GM19099 (cell line): ENCODE data around the gene PROS1.

Source experiments
- POLR2A ChIP-seq: IDR thresholded peaks from 3 replicates; pipeline ENCODE4 v1.6.1; 2011; ENCODE audit warnings: low read depth; ENCODE audit not compliant: insufficient read length; ENCODE audit errors: extremely low read depth

PROS1 gene

DNA sequence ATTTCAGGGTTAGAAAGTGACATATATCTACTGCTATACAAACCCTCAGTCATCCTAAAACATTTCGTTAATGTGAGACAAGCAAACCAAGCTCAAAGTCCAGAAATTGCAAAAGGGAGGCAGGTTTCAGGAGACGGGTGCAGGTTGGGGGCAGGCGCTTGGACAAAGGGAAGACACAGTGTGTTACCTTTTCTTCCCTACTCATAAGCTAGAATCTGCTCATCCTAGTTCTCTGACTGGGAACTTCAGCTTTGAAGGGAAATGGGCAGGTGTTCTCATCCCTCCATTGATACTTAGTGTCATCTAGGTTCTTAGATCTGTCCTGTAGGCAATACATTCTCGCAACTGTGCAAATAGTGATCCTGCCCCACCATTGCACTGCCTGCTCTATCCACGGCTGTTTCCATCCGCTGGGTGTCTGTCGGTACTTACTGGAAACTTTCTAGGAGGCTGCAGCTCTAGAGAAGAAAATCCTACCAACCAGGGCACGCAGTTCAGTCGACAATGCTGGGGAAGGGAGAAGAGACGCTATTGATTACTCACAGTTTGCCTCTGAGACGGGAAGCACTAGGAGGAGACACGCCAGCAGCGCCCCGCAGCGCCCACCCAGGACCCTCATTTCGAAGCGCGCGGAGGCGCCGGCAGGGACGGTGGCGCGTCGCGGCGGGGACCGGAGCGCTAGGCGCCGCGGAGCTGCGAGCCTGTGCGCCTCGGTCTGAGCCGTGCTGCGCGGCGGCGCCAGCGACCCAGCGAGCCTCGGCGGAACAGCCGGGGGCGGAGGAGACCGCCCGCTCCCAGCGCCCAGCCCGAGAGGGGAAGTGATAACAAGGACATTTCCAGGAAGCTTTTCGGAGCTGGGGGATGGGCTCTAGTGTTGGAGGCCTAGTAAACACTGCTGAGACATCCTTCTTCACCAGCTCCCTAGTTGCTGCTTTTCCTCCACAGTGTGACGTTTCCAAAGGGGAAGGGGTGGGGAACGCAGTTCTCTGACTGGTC lies at the start of gene PROS1:
PROS1 (minus strand) TSS at position 766 of the 996 bp plus-strand sequence; CDS start at position 619, 147 bp downstream.
- TF ChIP-seq POLR2A = no peak

DNA sequence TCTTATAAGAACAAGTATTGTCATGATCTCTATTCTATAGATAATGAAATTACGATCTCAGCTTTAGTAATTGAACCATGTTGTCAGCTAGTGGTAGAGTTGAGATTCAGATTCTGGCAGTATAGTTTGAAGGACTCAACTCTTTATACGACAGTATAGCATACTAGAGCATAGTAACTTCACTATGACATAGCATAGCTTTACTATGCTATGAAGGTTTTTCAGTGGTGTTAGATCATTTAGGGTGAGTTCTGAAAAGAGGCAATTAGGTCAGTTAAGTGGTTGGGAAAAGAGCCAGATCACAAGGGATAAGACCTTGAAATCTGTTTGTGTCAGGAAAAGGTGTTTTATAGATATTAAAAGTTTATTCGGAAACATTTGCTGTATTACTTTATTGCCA lies 46.6 kb upstream of the PROS1 start:
- TF ChIP-seq POLR2A = no peak

DNA sequence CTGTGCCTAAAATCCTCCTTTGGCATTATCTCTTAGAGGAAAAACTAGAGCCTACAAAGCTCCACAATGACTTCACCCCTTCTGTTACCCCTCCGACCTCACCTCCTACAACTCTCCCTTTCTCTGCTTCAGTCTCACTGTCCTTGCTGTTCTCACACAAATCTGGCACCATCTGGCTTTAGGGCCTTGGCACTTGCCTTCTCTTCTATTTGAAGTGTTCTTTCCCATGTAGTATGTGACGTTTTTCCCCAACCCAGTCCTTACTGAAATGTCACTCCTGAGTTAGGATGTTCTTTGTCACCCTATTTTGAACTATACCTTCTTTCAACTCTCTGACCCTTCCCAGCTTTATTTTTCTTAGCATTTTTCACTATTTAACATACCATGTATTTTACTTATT lies 46.0 kb upstream of the PROS1 start:
- no peak for TF ChIP-seq POLR2A

DNA sequence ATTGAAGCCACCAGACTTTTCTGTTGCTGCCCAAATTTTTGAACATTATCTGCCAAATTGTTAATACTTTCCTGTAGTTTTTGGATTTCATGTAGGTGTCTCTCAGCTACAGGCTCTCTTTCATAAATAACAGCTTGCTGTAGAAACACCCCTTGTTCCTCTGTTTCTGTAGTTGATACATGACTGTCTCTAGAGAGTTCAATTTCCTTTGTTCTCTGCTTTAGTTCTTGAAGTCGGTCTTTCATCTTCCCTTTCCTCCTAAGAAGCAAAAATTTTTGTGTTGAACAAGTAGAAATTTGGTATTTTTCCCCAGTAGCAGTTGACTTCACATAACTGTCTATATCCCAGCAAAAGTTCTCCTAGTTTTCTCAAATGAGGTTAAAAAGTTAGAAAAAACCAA lies 41.3 kb upstream of the PROS1 start:
- no peak for TF ChIP-seq POLR2A

DNA sequence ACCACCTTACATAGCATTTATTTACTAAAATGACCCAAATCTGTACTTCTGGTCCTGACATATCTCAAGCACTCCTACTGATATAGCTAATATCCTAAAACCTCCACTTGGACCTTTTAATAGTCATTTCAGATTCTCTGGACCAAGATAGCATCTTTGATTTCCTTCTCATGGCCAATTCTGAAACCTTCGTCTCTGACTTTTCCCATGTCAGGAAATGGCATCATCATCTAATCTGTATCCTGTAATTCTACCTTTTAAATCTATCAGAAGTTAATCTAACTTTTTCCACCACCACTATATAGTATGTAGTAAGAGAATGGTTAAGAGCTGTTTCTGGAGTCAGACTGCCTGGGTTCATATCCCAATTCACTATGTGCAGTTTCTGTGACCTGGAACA lies 38.5 kb upstream of the PROS1 start:
- TF ChIP-seq POLR2A = no peak

DNA sequence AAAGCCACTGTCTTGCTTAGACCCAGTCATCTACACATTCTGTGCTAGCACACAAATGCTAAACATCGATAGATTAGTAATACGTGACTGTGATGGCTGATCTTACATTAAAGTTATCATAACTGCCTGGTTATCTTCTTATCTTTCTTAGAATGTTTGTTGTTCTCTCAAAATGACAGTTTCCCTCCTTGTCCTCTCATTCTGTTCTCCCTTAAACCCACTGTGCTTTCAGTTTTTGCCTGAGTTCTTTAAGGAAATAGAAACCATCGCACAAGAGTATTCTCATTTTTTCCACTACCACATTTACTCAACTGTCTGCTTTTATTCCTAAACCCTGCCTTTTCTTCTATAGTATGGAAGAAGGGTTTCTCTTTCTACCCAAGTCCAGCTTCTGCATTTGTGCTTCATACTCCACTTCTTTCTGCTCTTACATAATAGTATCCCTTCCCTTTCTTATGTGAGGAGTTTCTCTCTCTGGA lies 37.6 kb upstream of the PROS1 start:
- TF ChIP-seq POLR2A = no peak

DNA sequence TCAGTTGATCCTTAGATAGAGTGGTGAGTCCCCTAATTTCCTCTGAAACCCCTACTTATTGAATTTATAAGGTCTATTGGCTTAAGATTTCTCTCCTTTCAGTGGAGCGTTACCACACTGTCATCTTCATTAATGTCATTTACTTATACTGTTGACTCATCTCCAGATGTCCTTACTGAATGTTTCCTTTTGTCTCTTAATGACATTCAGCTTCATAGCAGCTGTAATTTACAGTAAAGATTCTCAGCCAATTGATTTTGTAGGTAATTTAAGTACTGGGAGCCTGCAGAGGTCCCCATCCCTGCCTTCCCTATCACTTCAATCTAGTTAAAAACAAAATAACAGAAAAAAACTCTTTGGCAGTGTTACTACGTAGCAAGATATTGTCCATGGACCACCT lies 35.9 kb upstream of the PROS1 start:
- no peak for TF ChIP-seq POLR2A

DNA sequence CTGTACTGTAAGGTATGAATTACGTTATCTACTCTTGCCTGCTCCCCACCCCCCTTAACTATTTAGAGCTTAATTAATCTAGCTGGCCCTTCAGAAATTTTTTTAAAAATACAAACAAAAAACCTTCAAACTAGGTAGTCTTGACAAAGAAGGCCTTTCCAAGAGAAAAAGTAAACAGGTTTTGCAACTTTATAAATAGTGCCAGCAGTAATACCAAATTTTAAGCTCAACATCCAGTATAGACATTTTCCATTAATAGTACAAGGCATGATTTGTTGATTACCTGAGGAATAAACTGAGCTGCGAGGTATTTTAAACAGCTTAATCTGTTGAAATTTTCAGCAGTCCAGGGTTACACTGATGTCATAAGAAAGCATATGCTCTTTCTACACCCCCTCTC lies 34.6 kb upstream of the PROS1 start:
- TF ChIP-seq POLR2A = no peak

DNA sequence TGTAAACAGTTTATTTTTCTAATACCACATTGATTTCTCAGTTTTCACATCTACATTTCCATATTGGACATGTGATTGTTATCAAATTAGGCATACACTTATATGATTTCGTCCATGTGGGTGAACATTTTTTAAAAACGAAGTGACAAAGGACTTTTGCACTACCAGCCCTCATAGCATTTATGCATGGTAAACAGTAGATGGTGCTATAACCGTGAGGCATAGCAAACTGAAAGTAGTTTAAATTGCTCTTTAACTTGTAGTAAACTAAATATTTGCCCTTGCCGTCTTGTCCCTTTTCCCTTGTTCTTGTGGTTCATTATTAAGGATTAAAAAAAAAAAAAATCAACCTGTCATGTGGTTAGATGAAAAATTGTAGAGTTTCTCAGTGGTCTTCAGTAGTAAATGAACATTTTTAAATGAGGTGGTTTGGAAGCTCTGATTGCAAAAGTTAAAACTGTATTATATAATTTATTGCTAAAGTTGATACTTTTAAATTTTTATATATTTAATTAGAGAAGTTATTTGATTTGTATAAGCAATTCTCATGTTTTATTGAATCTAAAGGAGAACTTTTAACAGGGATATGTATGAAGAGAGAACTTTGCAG lies 30.7 kb upstream of the PROS1 start:
- no peak for TF ChIP-seq POLR2A

DNA sequence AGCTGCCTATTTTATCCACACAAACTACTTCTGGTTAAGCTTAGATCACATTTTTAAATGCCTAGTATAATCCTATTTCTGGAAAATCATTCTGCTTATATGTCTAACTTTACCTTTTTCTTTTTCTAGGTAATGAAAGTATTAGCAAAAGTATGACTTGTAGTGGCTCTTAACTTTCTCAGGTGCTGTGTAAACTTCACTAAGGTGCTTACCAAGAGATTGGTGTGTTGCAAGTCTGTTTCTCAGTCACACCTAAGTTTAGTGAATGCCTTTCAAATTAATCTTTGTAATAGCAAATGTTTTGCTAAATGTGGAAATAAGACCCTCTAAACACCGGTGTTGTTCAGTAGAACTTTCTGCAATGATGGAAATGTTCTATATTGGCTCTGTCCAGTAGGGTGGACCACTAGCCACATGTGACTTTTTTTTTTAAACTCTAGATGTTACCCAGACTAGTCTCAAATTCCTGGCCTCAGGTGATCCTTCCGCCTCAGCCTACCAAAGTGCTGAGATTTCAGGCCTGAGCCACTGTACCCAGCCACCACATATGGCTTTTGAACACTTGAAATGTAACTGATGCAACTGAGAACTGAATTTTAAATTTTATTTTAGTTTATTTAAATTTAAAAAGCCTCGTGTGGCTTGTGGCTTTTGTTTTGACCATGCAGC lies 28.3 kb upstream of the PROS1 start:
- TF ChIP-seq POLR2A = no peak

DNA sequence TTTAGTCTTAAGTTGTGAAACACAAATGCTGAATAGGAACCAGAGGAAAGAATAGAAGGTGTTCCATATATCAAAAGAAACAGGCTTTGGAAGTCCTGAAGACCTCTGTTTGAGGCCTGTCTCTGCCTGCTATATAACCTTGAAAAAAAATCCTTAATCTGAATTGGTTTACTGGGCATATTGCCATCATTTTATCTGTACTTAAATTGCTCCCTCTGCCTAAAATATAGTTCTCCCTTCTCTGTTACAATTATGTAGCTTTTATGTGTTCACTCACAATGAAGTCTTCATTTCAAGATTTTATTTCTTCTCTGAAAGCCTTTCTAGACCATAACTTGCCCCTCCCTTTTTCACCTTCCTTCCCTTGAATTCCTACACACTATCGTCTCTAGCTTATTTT lies 27.5 kb upstream of the PROS1 start:
- TF ChIP-seq POLR2A = no peak

DNA sequence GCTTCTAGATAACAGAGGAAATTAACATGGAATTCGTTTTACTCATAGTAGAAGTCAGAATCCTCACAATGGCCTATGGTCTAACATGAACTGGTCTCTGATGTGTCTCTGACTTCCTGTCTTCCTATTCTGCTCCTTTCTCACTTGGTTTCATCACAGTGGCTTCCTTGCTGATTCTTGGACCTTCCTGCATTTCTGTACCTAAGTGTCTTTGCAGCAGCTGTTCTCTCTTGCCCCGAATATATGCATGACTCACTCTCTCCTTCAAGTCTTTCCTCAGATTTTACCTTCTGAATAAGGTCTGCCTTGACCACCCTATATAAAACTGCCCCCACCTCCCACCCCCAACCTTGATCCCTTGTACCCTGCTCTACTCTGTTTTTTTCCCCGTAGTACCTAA lies 20.4 kb upstream of the PROS1 start:
- TF ChIP-seq POLR2A = no peak

DNA sequence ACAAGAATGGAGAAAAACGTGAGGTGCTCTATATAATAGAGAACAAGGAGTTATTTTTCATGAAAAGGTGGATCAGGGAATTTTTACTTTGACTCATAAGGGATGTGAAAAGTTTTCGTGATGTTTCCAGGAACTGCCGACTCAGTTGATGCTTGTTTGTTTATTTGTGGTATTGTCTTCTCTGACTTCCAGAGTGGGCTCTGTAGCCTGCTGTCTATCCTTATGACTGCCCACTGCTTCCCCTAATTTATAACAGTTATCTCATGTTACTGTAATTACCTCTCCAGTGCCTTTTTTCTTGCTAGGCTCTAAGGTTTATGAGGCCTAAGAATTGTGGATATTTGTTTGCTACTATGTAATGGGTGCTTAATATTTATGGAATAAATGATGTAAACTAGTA lies 18.5 kb upstream of the PROS1 start:
- no peak for TF ChIP-seq POLR2A

DNA sequence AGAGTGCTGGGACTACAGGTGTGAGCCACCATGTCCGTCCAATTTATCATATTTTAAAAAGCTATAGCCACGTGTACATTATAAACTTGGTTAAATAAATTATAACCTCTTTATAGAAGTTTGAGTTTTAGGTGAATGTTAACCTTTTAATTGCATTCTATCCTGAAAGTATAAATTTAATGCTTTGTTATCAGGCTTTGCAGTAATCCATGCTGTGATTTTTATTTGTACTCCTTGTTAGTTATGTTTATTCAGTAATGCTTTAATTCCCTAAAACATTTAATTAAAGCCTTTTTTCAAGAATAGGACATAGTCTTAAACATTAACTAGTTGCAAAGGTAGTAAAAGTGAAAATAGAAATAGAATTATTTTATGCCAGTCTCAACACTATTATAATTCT lies 17.9 kb upstream of the PROS1 start:
- no peak for TF ChIP-seq POLR2A

DNA sequence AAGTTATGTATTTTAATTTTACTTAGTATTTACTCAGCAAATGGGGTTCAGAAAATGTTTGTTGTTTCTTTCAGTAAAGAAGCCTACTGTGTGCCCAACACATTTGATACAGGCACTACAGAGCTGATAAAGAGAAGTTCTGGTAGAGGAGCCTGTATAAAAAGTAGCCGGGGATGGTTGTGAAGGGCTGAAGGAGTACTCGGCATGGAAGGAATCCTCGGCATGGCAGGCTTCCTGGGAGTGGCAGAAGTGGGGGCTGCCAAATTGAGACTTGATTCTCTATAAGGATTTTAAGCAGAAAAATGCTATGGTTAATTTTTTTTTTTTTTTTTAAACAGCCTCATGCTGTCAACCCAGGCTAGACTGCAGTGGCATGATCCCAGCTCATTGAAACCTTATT lies 15.5 kb upstream of the PROS1 start:
- no peak for TF ChIP-seq POLR2A
